ENCODE measurements around the gene ZNF75A.

DNA sequence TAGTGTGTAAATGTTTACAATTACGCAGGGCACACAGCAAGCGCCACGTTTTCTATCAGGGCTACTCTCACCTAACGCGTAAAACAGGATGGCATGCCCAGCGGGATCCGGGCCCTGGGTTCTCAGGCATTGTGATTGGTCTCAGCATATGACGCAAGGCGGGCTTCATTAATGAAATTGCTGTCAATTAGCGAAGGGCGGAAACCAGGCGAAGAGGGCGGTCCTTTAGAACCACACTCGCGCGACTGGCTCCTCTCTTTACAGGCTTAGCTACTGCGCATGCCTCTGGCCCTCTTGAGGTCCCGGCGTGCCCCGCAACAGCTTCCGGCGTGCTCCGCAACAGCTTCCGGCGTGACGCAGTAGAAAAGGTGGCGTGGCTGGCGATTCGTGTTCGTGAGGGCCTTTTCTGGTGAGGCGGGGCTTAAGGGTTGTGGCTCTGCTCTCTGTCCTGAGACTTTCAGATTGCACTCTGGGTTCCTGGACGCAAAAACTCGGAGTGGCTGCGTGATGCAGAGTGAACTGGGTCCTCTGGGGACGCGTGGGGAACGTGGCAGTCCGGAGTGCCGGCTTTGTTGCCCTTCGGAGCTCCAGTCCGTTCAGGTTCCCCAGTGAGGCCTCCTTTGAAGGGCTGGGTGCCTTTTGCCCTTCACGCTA, 59.6 kb downstream of the ZNF75A start:
- TF ChIP-seq, protein P1, sequence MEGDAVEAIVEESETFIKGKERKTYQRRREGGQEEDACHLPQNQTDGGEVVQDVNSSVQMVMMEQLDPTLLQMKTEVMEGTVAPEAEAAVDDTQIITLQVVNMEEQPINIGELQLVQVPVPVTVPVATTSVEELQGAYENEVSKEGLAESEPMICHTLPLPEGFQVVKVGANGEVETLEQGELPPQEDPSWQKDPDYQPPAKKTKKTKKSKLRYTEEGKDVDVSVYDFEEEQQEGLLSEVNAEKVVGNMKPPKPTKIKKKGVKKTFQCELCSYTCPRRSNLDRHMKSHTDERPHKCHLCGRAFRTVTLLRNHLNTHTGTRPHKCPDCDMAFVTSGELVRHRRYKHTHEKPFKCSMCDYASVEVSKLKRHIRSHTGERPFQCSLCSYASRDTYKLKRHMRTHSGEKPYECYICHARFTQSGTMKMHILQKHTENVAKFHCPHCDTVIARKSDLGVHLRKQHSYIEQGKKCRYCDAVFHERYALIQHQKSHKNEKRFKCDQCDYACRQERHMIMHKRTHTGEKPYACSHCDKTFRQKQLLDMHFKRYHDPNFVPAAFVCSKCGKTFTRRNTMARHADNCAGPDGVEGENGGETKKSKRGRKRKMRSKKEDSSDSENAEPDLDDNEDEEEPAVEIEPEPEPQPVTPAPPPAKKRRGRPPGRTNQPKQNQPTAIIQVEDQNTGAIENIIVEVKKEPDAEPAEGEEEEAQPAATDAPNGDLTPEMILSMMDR (IDR thresholded peaks at IDR 0.05) = peak in 1 of 3 experiments; percentile 3
- no peak for TF ChIP-seq POLR2A (IDR thresholded peaks at IDR 0.05)
